ENCODE measurements around the gene SFPQ.

SFPQ gene

GRCh38 chr1:35203295-35203694, 10.3 kb upstream of the SFPQ start:
- no peak for TF ChIP-seq NFIC (IDR thresholded peaks at IDR 0.05)
- TF ChIP-seq EGR1 (IDR thresholded peaks at IDR 0.05), result no peak
- no peak for TF ChIP-seq TEAD4 (IDR thresholded peaks at IDR 0.05)
- TF ChIP-seq, protein P1, sequence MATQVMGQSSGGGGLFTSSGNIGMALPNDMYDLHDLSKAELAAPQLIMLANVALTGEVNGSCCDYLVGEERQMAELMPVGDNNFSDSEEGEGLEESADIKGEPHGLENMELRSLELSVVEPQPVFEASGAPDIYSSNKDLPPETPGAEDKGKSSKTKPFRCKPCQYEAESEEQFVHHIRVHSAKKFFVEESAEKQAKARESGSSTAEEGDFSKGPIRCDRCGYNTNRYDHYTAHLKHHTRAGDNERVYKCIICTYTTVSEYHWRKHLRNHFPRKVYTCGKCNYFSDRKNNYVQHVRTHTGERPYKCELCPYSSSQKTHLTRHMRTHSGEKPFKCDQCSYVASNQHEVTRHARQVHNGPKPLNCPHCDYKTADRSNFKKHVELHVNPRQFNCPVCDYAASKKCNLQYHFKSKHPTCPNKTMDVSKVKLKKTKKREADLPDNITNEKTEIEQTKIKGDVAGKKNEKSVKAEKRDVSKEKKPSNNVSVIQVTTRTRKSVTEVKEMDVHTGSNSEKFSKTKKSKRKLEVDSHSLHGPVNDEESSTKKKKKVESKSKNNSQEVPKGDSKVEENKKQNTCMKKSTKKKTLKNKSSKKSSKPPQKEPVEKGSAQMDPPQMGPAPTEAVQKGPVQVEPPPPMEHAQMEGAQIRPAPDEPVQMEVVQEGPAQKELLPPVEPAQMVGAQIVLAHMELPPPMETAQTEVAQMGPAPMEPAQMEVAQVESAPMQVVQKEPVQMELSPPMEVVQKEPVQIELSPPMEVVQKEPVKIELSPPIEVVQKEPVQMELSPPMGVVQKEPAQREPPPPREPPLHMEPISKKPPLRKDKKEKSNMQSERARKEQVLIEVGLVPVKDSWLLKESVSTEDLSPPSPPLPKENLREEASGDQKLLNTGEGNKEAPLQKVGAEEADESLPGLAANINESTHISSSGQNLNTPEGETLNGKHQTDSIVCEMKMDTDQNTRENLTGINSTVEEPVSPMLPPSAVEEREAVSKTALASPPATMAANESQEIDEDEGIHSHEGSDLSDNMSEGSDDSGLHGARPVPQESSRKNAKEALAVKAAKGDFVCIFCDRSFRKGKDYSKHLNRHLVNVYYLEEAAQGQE (IDR thresholded peaks at IDR 0.05; ENCODE audit: low read depth), result no peak
- TF ChIP-seq MAX (IDR thresholded peaks at IDR 0.05), result no peak
- TF ChIP-seq YY1 (IDR thresholded peaks at IDR 0.05; ENCODE audit: low read depth), result no peak

- TF ChIP-seq YY1 (IDR thresholded peaks at IDR 0.05; ENCODE audit: low read depth), result peak; percentile 66; the same call in 1 of the 2 replicates
- TF ChIP-seq TAF1 (IDR thresholded peaks at IDR 0.05; ENCODE audit: low read depth), result no peak
- no peak for TF ChIP-seq CEBPB (IDR thresholded peaks at IDR 0.05)
- no peak for TF ChIP-seq FOXM1 (IDR thresholded peaks at IDR 0.05; ENCODE audit: borderline replicate concordance, low read depth)
- peak; percentile 79 for TF ChIP-seq RAD21 (IDR thresholded peaks at IDR 0.05; ENCODE audit: low read depth)
- no peak for TF ChIP-seq ZBTB7A (IDR thresholded peaks at IDR 0.05; ENCODE audit: low read depth)
Measured at GRCh38 chr1:35202048-35202719, 9.2 kb upstream of the SFPQ start.

- TF ChIP-seq CREB1 (IDR thresholded peaks at IDR 0.05; ENCODE audit: low read depth) (no peak), TCF12 (IDR thresholded peaks at IDR 0.05; ENCODE audit: low read depth) (no peak), NFIC (IDR thresholded peaks at IDR 0.05) (no peak), CEBPB (IDR thresholded peaks at IDR 0.05) (no peak), TAF1 (IDR thresholded peaks at IDR 0.05; ENCODE audit: low read depth) (no peak), ZBTB7A (IDR thresholded peaks at IDR 0.05; ENCODE audit: low read depth) (no peak)
- TF ChIP-seq, protein P2, sequence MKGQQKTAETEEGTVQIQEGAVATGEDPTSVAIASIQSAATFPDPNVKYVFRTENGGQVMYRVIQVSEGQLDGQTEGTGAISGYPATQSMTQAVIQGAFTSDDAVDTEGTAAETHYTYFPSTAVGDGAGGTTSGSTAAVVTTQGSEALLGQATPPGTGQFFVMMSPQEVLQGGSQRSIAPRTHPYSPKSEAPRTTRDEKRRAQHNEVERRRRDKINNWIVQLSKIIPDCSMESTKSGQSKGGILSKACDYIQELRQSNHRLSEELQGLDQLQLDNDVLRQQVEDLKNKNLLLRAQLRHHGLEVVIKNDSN (IDR thresholded peaks at IDR 0.05), result no peak
Measured at GRCh38 chr1:35201631-35202030, 8.7 kb upstream of the SFPQ start.

DNA sequence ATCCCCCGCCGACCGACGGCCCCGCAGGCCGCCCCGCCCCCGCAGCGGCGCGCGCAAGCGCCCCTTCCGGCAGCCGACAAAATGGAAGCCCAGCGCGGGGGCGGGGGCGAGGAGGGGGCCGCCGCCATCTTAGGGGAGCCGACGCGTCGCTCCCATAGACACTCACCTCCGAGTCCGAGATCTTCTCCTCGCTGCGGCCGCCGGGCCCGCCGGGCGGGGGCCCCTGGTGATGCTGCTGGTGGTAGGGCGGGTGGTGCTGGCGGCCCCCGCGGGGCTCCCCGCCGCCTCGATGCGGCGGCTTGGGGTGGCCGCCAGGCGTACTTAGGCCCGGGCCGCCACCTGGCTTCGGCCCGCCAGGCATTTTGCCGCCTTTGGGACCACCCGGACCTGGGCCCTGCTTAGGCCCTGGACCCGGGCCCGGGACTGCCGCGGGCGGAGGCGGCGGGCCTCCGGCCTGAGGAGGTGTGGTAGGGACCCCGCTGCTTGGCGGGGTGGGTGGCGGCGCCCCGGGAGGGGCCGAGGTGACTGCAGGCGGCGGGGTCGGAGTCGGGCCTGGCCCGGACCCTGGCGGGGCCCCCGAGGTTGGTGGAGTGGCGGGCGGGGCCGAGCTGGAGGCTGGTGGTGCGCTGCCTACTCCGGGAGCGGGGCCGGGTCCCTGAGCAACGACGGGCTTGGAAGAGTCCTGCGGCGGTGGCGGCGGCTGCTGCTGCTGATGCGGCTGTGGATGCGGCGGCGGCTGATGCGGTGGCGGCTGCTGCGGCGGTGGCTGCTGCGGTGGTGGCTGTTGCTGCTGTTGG, 691 bp downstream of the SFPQ start:
- TF ChIP-seq TAF1 (IDR thresholded peaks at IDR 0.05; ENCODE audit: low read depth) (peak; percentile 59; the same call in 1 of the 2 replicates), CEBPB (IDR thresholded peaks at IDR 0.05) (no peak), EGR1 (IDR thresholded peaks at IDR 0.05) (peak; percentile 96), EP300 (IDR thresholded peaks at IDR 0.05; ENCODE audit: borderline replicate concordance) (0 out of 2 replicates have a peak, but pooled peaks have one; percentile 21), YY1 (IDR thresholded peaks at IDR 0.05; ENCODE audit: low read depth) (peak; percentile 96), RAD21 (IDR thresholded peaks at IDR 0.05; ENCODE audit: low read depth) (no peak), TEAD4 (IDR thresholded peaks at IDR 0.05) (peak; percentile 74)

GRCh38 chr1:35191429-35192055, 1.4 kb downstream of the SFPQ start:
- TF ChIP-seq RAD21 (IDR thresholded peaks at IDR 0.05; ENCODE audit: low read depth), result no peak
- no peak for TF ChIP-seq YY1 (IDR thresholded peaks at IDR 0.05; ENCODE audit: low read depth)
- TF ChIP-seq CREB1 (IDR thresholded peaks at IDR 0.05; ENCODE audit: low read depth), result no peak

DNA sequence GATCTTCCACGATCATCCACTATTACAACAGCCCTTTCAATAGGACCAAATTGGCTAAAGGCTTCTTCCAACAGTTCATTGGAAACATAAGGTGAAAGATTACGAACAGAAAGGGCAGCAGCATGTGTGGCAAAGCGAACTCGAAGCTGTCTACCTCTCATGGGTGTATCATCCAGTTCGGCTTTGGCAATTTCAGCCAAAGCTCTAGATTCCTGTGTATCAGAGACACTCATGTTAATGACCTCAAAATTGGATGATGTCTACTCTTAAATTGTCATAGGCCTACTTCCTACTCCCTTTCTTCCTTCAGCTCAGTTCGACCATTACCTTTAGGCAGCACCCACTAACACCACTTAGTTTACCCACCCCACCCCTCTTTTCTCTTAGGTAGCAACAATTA, 2.2 kb downstream of the SFPQ start:
- TF ChIP-seq, protein P1 (IDR thresholded peaks at IDR 0.05; ENCODE audit: low read depth), result no peak
- no peak for TF ChIP-seq FOXM1 (IDR thresholded peaks at IDR 0.05; ENCODE audit: borderline replicate concordance, low read depth)
- no peak for TF ChIP-seq NFIC (IDR thresholded peaks at IDR 0.05)

Data from Ishikawa (cell line).